Measurements from ENCODE around the gene DOK6. TPM values are rescaled to one million over a fixed set of nuclear protein-coding genes. Genes with fewer than 3 reads are reported as not detected.

The DOK6 gene
- total RNA-seq, 1 experiment from 2014 or later, result 0.30 TPM

DNA sequence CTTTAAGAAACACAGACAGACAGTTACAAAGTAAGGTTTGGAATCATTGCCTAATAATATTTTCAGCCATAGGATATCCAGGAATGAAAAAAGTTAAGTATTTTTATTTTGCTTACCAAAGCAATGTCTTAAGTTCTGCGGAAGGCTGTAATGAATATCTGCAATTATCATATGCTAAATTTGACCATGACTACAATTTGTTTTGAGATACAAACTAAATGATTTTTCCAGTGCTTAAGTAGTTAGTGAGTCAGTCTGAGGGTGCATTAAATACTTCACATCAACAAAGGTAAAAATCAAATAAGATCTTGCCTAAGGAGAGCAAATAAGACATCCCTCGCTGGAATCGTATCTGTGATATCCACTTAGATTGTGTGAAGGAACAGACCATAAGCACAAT, 297.0 kb downstream of the DOK6 start:
- in situ Hi-C loops (cut with HindIII; ENCODE audit: low pct_unique_long_range_greater_than_20kb, low sequenced_read_pairs), result no loop called here
- no peak for DNase-seq (ENCODE audit: low read depth)

DNA sequence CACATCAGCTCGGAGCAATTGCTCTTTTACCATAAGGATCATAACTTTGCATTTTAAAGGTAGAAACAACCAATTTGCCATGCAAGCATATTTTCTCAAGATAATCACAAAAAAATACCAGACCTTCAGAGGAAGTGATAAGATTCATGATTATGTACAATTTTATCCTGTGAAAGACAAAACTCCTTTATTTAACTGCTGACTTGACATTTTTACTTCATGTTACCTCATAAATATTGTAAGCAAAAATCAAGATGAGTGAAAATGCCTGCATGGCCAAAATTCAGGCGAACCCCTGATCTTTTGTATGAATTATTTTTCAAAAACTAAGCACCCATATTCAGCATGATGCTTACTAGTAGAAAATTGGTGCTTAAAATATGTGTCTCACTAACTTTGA, 300.6 kb downstream of the DOK6 start:
- in situ Hi-C loops (cut with HindIII; ENCODE audit: low pct_unique_long_range_greater_than_20kb, low sequenced_read_pairs), result no loop called here
- DNase-seq (ENCODE audit: low read depth), result no peak

GRCh38 chr18:69703461-69703860, 302.8 kb downstream of the DOK6 start:
- DNase-seq (ENCODE audit: low read depth), result no peak
- in situ Hi-C loops (cut with HindIII; ENCODE audit: low pct_unique_long_range_greater_than_20kb, low sequenced_read_pairs), result no loop called here

- in situ Hi-C loops (cut with HindIII; ENCODE audit: low pct_unique_long_range_greater_than_20kb, low sequenced_read_pairs), result no loop called here
- no peak for DNase-seq (ENCODE audit: low read depth)
Observed at GRCh38 chr18:69705987-69706386, 305.3 kb downstream of the DOK6 start.

DNA sequence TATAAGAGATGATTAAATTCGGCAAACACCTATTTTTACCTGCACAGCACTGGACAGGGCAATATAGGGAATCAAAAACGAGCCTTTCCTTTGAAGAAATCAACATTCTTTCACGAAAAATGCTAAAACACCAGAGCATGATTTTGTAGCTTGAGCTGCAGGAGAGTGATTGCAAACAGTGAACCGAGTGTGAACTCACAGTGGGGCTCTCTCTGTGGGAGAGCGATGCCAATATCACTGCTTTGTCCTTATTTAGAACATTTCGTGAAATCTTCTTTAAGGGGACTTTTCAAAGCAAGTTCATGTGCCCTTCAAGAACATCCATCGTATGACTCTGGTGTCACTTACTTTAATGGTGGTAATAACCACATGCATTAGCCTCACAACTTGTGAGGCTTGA, 308.2 kb downstream of the DOK6 start:
- in situ Hi-C loops (cut with HindIII; ENCODE audit: low pct_unique_long_range_greater_than_20kb, low sequenced_read_pairs), result no loop called here
- no peak for DNase-seq (ENCODE audit: low read depth)

DNA sequence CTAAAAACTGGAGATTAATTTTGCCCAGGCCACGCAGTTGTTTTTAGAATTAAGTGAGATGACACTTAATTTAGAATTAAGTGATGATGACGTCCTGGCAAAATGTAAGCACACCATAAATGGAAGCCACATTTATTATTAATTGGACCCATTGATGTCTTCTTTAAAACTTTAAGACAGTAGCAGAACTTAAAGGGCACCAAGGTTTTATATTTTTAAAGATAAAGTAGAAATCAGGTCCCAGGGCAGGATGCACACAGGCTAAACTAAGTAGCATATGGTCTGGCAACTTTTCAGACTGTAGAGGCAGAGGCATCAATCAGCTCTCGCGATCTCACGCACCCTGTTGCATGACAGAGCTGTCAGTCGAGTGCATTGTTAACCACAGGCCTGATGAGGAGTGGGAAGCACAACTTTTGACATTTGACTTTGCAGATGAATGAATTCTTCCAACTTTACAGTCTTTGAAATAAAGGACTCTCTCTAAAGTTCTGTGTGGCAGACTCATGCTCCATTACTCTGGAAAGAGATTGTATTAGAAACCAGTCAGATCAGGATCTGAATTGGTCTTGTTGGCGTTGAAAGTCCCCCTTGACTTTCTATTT, 314.6 kb downstream of the DOK6 start:
- DNase-seq (ENCODE audit: low read depth), result no peak
- in situ Hi-C loops (cut with HindIII; ENCODE audit: low pct_unique_long_range_greater_than_20kb, low sequenced_read_pairs), result no loop called here

DNA sequence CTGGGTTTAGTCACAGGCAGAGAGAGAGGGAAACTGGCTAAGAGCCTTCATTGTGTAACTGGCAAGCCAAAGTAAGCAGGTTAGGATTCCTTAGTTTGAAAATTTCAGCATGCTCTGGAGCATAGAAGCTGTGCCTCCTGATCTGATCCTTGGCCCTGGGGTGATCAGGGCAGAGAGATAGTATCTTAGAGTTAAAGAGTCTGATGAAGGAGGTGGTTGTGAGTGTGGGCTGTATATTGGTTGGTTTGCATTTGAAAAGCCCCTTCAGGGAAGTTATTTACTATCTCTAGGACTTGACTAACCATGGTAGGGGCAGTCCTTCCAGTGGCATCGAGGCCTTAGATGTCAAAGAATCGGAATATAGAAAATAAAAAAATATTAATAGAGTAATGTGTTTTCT, 316.9 kb downstream of the DOK6 start:
- in situ Hi-C loops (cut with HindIII; ENCODE audit: low pct_unique_long_range_greater_than_20kb, low sequenced_read_pairs), result no loop called here
- DNase-seq (ENCODE audit: low read depth), result no peak

GRCh38 chr18:69718912-69719547, 318.3 kb downstream of the DOK6 start:
- in situ Hi-C loops (cut with HindIII; ENCODE audit: low pct_unique_long_range_greater_than_20kb, low sequenced_read_pairs), result no loop called here
- no peak for DNase-seq (ENCODE audit: low read depth)

GRCh38 chr18:69720422-69720821, 319.7 kb downstream of the DOK6 start:
- in situ Hi-C loops (cut with HindIII; ENCODE audit: low pct_unique_long_range_greater_than_20kb, low sequenced_read_pairs), result no loop called here
- no peak for DNase-seq (ENCODE audit: low read depth)

- in situ Hi-C loops (cut with HindIII; ENCODE audit: low pct_unique_long_range_greater_than_20kb, low sequenced_read_pairs), result no loop called here
Observed at GRCh38 chr18:69723434-69723833, 322.7 kb downstream of the DOK6 start.

DNA sequence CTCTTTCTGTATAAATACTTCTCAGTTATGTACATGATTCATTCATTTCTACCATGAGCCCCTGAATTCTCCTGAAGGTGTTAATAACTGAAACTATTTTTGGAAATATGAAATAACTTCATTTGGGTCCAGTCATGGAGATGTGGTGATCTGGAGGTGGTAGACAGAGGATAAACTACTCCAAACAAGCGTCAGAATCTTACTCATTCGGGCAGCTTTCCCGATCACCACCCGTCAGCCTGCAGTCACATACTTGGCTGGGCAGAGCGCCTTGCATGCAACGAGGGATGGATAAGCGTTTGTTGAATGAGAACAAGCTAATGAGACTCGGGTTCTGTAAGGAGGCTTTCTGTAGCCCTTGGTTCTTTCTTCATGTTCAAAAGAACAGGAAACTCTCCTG, 324.3 kb downstream of the DOK6 start:
- DNase-seq (ENCODE audit: low read depth), result no peak
- in situ Hi-C loops (cut with HindIII; ENCODE audit: low pct_unique_long_range_greater_than_20kb, low sequenced_read_pairs), result no loop called here

More at GRCh38 chr18:69723434-69723833, 322.7 kb downstream of the DOK6 start:
- no peak for DNase-seq (ENCODE audit: low read depth)

GRCh38 chr18:69725855-69726508, 325.3 kb downstream of the DOK6 start:
- no peak for DNase-seq (ENCODE audit: low read depth)
- in situ Hi-C loops (cut with HindIII; ENCODE audit: low pct_unique_long_range_greater_than_20kb, low sequenced_read_pairs), result no loop called here

DNA sequence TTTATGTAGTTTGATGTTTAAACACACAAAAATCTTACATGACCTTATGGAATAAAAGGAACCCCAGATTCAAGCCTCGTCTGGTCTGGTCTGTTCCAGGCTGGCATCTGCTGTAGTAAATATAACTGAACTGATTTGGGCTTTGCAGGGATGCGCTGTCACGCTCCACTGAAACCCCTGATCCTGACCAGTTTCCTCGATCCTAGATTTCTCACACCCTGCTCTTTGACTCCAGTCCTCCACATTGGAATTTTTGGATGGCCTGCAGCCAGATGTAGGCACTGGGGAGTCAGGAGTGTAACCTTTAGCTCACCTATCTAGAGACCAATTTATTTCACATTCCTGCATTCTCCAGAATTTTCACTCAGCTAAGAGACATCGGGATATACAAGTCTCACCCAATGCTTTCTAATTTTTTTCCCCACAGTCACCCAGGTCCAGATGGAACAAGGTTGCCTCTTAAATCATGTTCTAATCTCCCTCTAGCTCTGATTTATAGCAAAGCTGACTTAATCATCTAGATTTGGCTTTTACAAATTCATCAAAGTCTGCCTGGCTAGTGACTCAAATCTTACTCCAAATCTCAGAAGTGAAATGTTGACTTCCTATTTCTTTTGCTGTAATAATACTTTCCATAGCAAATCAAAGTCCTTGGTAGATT, 327.4 kb downstream of the DOK6 start:
- in situ Hi-C loops (cut with HindIII; ENCODE audit: low pct_unique_long_range_greater_than_20kb, low sequenced_read_pairs), result no loop called here
- no peak for DNase-seq (ENCODE audit: low read depth)

- no peak for DNase-seq (ENCODE audit: low read depth)
- in situ Hi-C loops (cut with HindIII; ENCODE audit: low pct_unique_long_range_greater_than_20kb, low sequenced_read_pairs), result no loop called here
Observed at GRCh38 chr18:69730664-69731063, 330.0 kb downstream of the DOK6 start.

DNA sequence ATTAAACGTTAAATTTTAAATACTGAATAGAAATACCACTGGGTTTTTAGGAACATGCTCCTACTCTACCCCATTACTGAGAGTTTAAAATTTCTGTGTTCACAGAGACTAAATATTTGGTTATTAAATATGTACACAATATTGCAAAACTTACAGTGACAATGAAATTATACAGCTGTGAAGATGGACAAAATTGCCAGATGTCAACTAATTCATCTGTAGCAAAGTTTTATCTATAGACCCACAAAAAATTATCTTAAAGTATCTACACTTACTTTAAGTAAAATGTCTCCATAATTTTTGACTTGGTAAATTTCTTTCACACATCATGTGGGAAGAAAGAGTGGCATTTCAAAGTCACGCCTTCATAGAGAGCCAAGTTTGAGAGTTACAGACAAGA, 333.8 kb downstream of the DOK6 start:
- in situ Hi-C loops (cut with HindIII; ENCODE audit: low pct_unique_long_range_greater_than_20kb, low sequenced_read_pairs), result no loop called here
- DNase-seq (ENCODE audit: low read depth), result no peak

GRCh38 chr18:69736730-69737129, 336.0 kb downstream of the DOK6 start:
- DNase-seq (ENCODE audit: low read depth), result no peak
- in situ Hi-C loops (cut with HindIII; ENCODE audit: low pct_unique_long_range_greater_than_20kb, low sequenced_read_pairs), result no loop called here

- in situ Hi-C loops (cut with HindIII; ENCODE audit: low pct_unique_long_range_greater_than_20kb, low sequenced_read_pairs), result no loop called here
- no peak for DNase-seq (ENCODE audit: low read depth)
Observed at GRCh38 chr18:69737851-69738250, 337.2 kb downstream of the DOK6 start.

- in situ Hi-C loops (cut with HindIII; ENCODE audit: low pct_unique_long_range_greater_than_20kb, low sequenced_read_pairs), result no loop called here
- DNase-seq (ENCODE audit: low read depth), result no peak
Observed at GRCh38 chr18:69747388-69747787, 346.7 kb downstream of the DOK6 start.

- in situ Hi-C loops (cut with HindIII; ENCODE audit: low pct_unique_long_range_greater_than_20kb, low sequenced_read_pairs), result no loop called here
- DNase-seq (ENCODE audit: low read depth), result no peak
Observed at GRCh38 chr18:69752737-69753380, 352.2 kb downstream of the DOK6 start.

Measured in Caki2 (cell line).